H9 (cell line): ENCODE measurements around the gene BTD. TPM values are rescaled to one million over a fixed set of nuclear protein-coding genes. Genes with fewer than 3 reads are reported as not detected.

Experiments
- DNase-seq: peaks from one replicate; pipeline ENCODE4 v3.0.0-alpha.2; 2017
- H2AFZ ChIP-seq: one replicate; pipeline ENCODE4 v1.6.1; 2013; ENCODE audit warnings: mild to moderate bottlenecking, low read length, control low read depth, moderate library complexity
- H2AK5ac ChIP-seq: 2 replicates; pipeline ENCODE4 v1.6.1; 2013; ENCODE audit warnings: low read length, control low read depth, mixed read lengths; ENCODE audit not compliant: insufficient read length
- H2BK120ac ChIP-seq: one replicate; pipeline ENCODE4 v1.6.1; 2013; ENCODE audit warnings: low read depth, mild to moderate bottlenecking, low read length, control low read depth, inconsistent platforms; ENCODE audit not compliant: poor library complexity, severe bottlenecking
- H2BK12ac ChIP-seq: 2 replicates; pipeline ENCODE4 v1.6.1; 2013; ENCODE audit warnings: low read length, control low read depth, mixed read lengths, low read depth; ENCODE audit not compliant: insufficient read length
- H2BK15ac ChIP-seq: 2 replicates; pipeline ENCODE4 v1.6.1; 2013; ENCODE audit warnings: low read depth, low read length, control low read depth
- H2BK20ac ChIP-seq: one replicate; pipeline ENCODE4 v1.6.1; 2013; ENCODE audit warnings: low read depth, mild to moderate bottlenecking, low read length, control low read depth, inconsistent platforms; ENCODE audit not compliant: poor library complexity, severe bottlenecking
- H2BK5ac ChIP-seq: 2 replicates; pipeline ENCODE4 v1.6.1; 2013; ENCODE audit warnings: low read length, control low read depth, mixed read lengths; ENCODE audit not compliant: insufficient read length
- H3K14ac ChIP-seq: 2 replicates; pipeline ENCODE4 v1.6.1; 2013; ENCODE audit warnings: low read length, control low read depth; ENCODE audit not compliant: insufficient read depth
- H3K18ac ChIP-seq: 2 replicates; pipeline ENCODE4 v1.6.1; 2013; ENCODE audit warnings: low read depth, mild to moderate bottlenecking, mixed read lengths, low read length, control low read depth; ENCODE audit not compliant: insufficient read length
- H3K23ac ChIP-seq: 2 replicates; pipeline ENCODE4 v1.6.1; 2013; ENCODE audit warnings: low read length, control low read depth, mixed read lengths, low read depth; ENCODE audit not compliant: insufficient read length
- H3K23me2 ChIP-seq: 2 replicates; pipeline ENCODE4 v1.6.1; 2013; ENCODE audit warnings: low read depth, mild to moderate bottlenecking, mixed read lengths, low read length, control low read depth; ENCODE audit not compliant: insufficient read length, poor library complexity, severe bottlenecking
- H3K27ac ChIP-seq: 2 replicates; pipeline ENCODE4 v1.5.1; 2013; ENCODE audit warnings: low read length, control low read depth, mixed read lengths, low read depth; ENCODE audit not compliant: insufficient read length
- H3K27me3 ChIP-seq: 2 replicates; pipeline ENCODE4 v1.6.1; 2013; ENCODE audit warnings: low read length, control low read depth, inconsistent platforms; ENCODE audit not compliant: insufficient read depth
- H3K4ac ChIP-seq: 2 replicates; pipeline ENCODE4 v1.6.1; 2013; ENCODE audit warnings: low read depth, mild to moderate bottlenecking, control low read depth, inconsistent platforms, low read length, moderate library complexity
- H3K4me1 ChIP-seq: 2 replicates; pipeline ENCODE4 v1.6.1; 2013; ENCODE audit warnings: low read length, control low read depth, inconsistent platforms; ENCODE audit not compliant: insufficient read depth
- H3K4me2 ChIP-seq: 2 replicates; pipeline ENCODE4 v1.6.1; 2013; ENCODE audit warnings: low read length, control low read depth, mixed read lengths; ENCODE audit not compliant: insufficient read length, insufficient read depth
- H3K56ac ChIP-seq: 2 replicates; pipeline ENCODE4 v1.6.1; 2013; ENCODE audit warnings: low read depth, mild to moderate bottlenecking, mixed read lengths, low read length, control low read depth; ENCODE audit not compliant: insufficient read length
- H3K79me1 ChIP-seq: 2 replicates; pipeline ENCODE4 v1.6.1; 2013; ENCODE audit warnings: low read depth, mild to moderate bottlenecking, moderate library complexity, low read length, control low read depth, inconsistent platforms; ENCODE audit not compliant: insufficient read depth, poor library complexity, severe bottlenecking
- H3K79me2 ChIP-seq: 2 replicates; pipeline ENCODE4 v1.6.1; 2013; ENCODE audit warnings: low read length, control low read depth, inconsistent platforms; ENCODE audit not compliant: insufficient read depth
- H3K9ac ChIP-seq: 2 replicates; pipeline ENCODE4 v1.6.1; 2013; ENCODE audit warnings: low read length, control low read depth, mixed read lengths; ENCODE audit not compliant: insufficient read length; ENCODE audit errors: extremely low read depth
- H3K9me3 ChIP-seq: one replicate; pipeline ENCODE4 v1.6.1; 2013; ENCODE audit warnings: low read depth, low read length, inconsistent platforms; ENCODE audit not compliant: control insufficient read depth
- H3T11ph ChIP-seq: one replicate; pipeline ENCODE4 v1.6.1; 2013; ENCODE audit warnings: mild to moderate bottlenecking, low read length, control low read depth, inconsistent platforms
- H4K20me1 ChIP-seq: one replicate; pipeline ENCODE4 v1.6.1; 2013; ENCODE audit not compliant: control insufficient read depth, insufficient read length, insufficient read depth
- H4K5ac ChIP-seq: 2 replicates; pipeline ENCODE4 v1.6.1; 2013; ENCODE audit warnings: low read depth, mild to moderate bottlenecking, mixed read lengths, low read length, control low read depth; ENCODE audit not compliant: insufficient read length
- H4K8ac ChIP-seq: replicated peaks from 2 replicates; pipeline ENCODE4 v1.6.1; 2013; ENCODE audit warnings: low read length, control low read depth, mixed read lengths, low read depth; ENCODE audit not compliant: insufficient read length
- H4K91ac ChIP-seq: 2 replicates; pipeline ENCODE4 v1.6.1; 2013; ENCODE audit warnings: low read depth, mild to moderate bottlenecking, moderate library complexity, mixed read lengths, low read length, control low read depth; ENCODE audit not compliant: insufficient read length
- H3K27ac Mint-ChIP-seq, 3 experiments: 2 replicates in 2 of 3; 3 replicates in 1 of 3; pipeline ENCODE4 v1.8.0; 2020 to 2021; ENCODE audit warnings: mixed read lengths in 3 of 3, mild to moderate bottlenecking in 1 of 3, moderate library complexity in 1 of 3
- H3K27me3 Mint-ChIP-seq: 2 replicates; pipeline ENCODE4 v1.8.0; 2021; ENCODE audit warnings: low read depth, mild to moderate bottlenecking, moderate library complexity, mixed read lengths
- H3K36me3 Mint-ChIP-seq, 3 experiments: 2 replicates in 2 of 3; 3 replicates in 1 of 3; pipeline ENCODE4 v1.8.0; 2020 to 2021; ENCODE audit warnings: low read depth in 3 of 3, mixed read lengths in 3 of 3; ENCODE audit not compliant: insufficient read depth in 1 of 3
- H3K4me1 Mint-ChIP-seq, 2 experiments: 2 replicates each; pipeline ENCODE4 v1.8.0; 2020; ENCODE audit warnings: mixed read lengths in 2 of 2
- H3K4me3 Mint-ChIP-seq, 2 experiments: 2 replicates in 1 of 2; 3 replicates in 1 of 2; pipeline ENCODE4 v1.8.0; 2020 to 2021; ENCODE audit warnings: mild to moderate bottlenecking in 2 of 2, mixed read lengths in 2 of 2, moderate library complexity in 1 of 2
- H3K9me3 Mint-ChIP-seq, 2 experiments: 2 replicates in 1 of 2; 3 replicates in 1 of 2; pipeline ENCODE4 v1.8.0; 2020; ENCODE audit warnings: mild to moderate bottlenecking in 2 of 2, mixed read lengths in 2 of 2, moderate library complexity in 1 of 2
- CTCF ChIP-seq: fragments of 200-600 bp; sonication (generic); conservative IDR thresholded peaks from 3 replicates; pipeline ENCODE4 v1.8.0; 2021; ENCODE audit warnings: antibody characterized with exemption, mild to moderate bottlenecking
- WGBS: extraction: QIAGEN DNeasy Blood & Tissue Kit; methylation state at CpG from one replicate; pipeline ENCODE4 v1.1.7; 2013; ENCODE audit warnings: missing lambda C conversion rate, low lambda C conversion rate, mixed read lengths; ENCODE audit not compliant: insufficient read length; ENCODE audit errors: extremely low coverage; 5-methylcytosine and 5-hydroxymethylcytosine counted together
- total RNA-seq: library from RNA; stranded (reverse); gene quantifications from 2 replicates; pipeline ENCODE4 v1.2.1, GENCODE V29; 2021

BTD gene
- total RNA-seq, 1 experiment from 2014 or later = 21.5 TPM

- Histone ChIP-seq H3K4me2 (no peak overlapping the region), H2BK120ac (no peak overlapping the region), H3K9me3 (no peaks in the 10 kb centered on the region), H3K79me2 (no peaks in the 10 kb centered on the region), H2AFZ (no peak overlapping the region), H4K20me1 (no peaks in the 10 kb centered on the region), H3K4ac (no peak overlapping the region), H3K23ac (no peak overlapping the region), H4K5ac (no peak overlapping the region), H3K4me1 (peaks cover 5% of the 10 kb centered on the region; the same call in 1 of the 2 replicates), H3K14ac (no peak overlapping the region), H3K23me2 (no peaks in the 10 kb centered on the region), H3K27me3 (no peaks in the 10 kb centered on the region), H3K79me1 (no peaks in the 10 kb centered on the region), H3K56ac (no peak overlapping the region), H2BK20ac (no peak overlapping the region), H3K27ac (no peak overlapping the region), H4K91ac (no peak overlapping the region), H3K18ac (no peak overlapping the region), H2BK12ac (no peak overlapping the region), H2BK15ac (no peak overlapping the region), H3T11ph (no peak overlapping the region), H2BK5ac (no peak overlapping the region), H3K9ac (no peak overlapping the region), H4K8ac (no peak overlapping the region), H2AK5ac (no peak overlapping the region)
- peak overlapping the region in 2 of 3 experiments; percentile 21 to 72; a peak in 1 of 7 replicates for H3K27ac Mint-ChIP-seq
- TF ChIP-seq CTCF = no peak
- H3K9me3 Mint-ChIP-seq = no peaks in the 10 kb centered on the region; a peak in 1 of 5 replicates
- no peaks in the 10 kb centered on the region for H3K27me3 Mint-ChIP-seq
- peaks cover 14 to 22% of the 10 kb centered on the region in 2 experiments for H3K4me1 Mint-ChIP-seq
- no CpG with 5 or more reads among the region's 13 CpGs for WGBS
- no peak for DNase-seq
- H3K4me3 Mint-ChIP-seq = no peak overlapping the region
- H3K36me3 Mint-ChIP-seq = peaks cover 9 to 36% (median 32%) of the 10 kb centered on the region in 3 experiments
These were observed 45.4 kb downstream of the BTD start for GRCh38 chr3:15646851-15647511.
